Measurements from ENCODE around the gene PCNT.

The PCNT gene

DNA sequence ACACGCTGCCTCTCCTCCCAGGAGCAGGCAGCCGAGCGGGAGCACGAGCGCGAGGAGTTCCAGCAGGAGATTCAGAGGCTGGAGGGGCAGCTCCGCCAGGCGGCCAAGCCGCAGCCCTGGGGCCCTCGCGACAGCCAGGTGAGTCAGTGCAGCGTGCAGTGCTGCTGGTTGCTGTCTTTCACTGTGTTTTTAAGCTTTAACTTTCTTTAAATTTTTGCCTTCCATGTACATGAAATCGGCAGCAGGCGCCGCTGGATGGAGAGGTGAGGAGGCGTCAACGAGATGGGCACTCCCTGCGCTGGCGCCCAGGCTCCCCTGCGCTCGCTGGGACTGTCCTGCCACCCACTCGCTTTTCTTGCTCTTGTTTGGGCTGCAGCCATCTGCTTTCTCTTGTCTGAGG lies 74.0 kb downstream of the PCNT start:
- no peak overlapping the region for H3K4me3 ChIP-seq (ENCODE audit: low read depth, low read length)
- peaks cover 54 to 84% of the 10 kb centered on the region in 2 experiments for H3K36me3 ChIP-seq (ENCODE audit: control insufficient read depth in 2 of 2, insufficient read depth in 1 of 2, low read length in 2 of 2)
- TF ChIP-seq, protein P1, sequence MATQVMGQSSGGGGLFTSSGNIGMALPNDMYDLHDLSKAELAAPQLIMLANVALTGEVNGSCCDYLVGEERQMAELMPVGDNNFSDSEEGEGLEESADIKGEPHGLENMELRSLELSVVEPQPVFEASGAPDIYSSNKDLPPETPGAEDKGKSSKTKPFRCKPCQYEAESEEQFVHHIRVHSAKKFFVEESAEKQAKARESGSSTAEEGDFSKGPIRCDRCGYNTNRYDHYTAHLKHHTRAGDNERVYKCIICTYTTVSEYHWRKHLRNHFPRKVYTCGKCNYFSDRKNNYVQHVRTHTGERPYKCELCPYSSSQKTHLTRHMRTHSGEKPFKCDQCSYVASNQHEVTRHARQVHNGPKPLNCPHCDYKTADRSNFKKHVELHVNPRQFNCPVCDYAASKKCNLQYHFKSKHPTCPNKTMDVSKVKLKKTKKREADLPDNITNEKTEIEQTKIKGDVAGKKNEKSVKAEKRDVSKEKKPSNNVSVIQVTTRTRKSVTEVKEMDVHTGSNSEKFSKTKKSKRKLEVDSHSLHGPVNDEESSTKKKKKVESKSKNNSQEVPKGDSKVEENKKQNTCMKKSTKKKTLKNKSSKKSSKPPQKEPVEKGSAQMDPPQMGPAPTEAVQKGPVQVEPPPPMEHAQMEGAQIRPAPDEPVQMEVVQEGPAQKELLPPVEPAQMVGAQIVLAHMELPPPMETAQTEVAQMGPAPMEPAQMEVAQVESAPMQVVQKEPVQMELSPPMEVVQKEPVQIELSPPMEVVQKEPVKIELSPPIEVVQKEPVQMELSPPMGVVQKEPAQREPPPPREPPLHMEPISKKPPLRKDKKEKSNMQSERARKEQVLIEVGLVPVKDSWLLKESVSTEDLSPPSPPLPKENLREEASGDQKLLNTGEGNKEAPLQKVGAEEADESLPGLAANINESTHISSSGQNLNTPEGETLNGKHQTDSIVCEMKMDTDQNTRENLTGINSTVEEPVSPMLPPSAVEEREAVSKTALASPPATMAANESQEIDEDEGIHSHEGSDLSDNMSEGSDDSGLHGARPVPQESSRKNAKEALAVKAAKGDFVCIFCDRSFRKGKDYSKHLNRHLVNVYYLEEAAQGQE (tag by site-specific recombination; IDR thresholded peaks at IDR 0.05): no peak
- TF ChIP-seq ZNF416 (tag by site-specific recombination; IDR thresholded peaks at IDR 0.05) (no peak), ZSCAN16 (tag by site-specific recombination; IDR thresholded peaks at IDR 0.05) (no peak), ZNF114 (tag by site-specific recombination; IDR thresholded peaks at IDR 0.05) (no peak), ZNF223 (tag by site-specific recombination; IDR thresholded peaks at IDR 0.05) (no peak), ZNF404 (tag by site-specific recombination; IDR thresholded peaks at IDR 0.05) (no peak), ZNF391 (tag by site-specific recombination; IDR thresholded peaks at IDR 0.05; ENCODE audit: borderline replicate concordance, low read depth) (no peak), ZNF280D (tag by site-specific recombination; IDR thresholded peaks at IDR 0.05) (no peak)
- TF ChIP-seq, protein P2, sequence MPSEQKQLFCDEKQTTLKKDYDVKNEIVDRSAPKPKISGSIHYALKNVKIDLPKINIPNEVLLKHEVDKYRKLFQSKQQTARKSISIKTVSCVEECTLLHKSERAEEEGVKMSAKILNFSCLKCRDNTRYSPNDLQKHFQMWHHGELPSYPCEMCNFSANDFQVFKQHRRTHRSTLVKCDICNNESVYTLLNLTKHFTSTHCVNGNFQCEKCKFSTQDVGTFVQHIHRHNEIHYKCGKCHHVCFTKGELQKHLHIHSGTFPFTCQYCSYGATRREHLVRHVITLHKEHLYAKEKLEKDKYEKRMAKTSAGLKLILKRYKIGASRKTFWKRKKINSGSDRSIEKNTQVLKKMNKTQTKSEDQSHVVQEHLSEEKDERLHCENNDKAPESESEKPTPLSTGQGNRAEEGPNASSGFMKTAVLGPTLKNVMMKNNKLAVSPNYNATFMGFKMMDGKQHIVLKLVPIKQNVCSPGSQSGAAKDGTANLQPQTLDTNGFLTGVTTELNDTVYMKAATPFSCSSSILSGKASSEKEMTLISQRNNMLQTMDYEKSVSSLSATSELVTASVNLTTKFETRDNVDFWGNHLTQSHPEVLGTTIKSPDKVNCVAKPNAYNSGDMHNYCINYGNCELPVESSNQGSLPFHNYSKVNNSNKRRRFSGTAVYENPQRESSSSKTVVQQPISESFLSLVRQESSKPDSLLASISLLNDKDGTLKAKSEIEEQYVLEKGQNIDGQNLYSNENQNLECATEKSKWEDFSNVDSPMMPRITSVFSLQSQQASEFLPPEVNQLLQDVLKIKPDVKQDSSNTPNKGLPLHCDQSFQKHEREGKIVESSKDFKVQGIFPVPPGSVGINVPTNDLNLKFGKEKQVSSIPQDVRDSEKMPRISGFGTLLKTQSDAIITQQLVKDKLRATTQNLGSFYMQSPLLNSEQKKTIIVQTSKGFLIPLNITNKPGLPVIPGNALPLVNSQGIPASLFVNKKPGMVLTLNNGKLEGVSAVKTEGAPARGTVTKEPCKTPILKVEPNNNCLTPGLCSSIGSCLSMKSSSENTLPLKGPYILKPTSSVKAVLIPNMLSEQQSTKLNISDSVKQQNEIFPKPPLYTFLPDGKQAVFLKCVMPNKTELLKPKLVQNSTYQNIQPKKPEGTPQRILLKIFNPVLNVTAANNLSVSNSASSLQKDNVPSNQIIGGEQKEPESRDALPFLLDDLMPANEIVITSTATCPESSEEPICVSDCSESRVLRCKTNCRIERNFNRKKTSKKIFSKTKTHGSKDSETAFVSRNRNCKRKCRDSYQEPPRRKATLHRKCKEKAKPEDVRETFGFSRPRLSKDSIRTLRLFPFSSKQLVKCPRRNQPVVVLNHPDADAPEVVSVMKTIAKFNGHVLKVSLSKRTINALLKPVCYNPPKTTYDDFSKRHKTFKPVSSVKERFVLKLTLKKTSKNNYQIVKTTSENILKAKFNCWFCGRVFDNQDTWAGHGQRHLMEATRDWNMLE (tag by site-specific recombination; conservative IDR thresholded peaks at IDR 0.05; ENCODE audit: low read depth): no peak
- TF ChIP-seq, protein P3, sequence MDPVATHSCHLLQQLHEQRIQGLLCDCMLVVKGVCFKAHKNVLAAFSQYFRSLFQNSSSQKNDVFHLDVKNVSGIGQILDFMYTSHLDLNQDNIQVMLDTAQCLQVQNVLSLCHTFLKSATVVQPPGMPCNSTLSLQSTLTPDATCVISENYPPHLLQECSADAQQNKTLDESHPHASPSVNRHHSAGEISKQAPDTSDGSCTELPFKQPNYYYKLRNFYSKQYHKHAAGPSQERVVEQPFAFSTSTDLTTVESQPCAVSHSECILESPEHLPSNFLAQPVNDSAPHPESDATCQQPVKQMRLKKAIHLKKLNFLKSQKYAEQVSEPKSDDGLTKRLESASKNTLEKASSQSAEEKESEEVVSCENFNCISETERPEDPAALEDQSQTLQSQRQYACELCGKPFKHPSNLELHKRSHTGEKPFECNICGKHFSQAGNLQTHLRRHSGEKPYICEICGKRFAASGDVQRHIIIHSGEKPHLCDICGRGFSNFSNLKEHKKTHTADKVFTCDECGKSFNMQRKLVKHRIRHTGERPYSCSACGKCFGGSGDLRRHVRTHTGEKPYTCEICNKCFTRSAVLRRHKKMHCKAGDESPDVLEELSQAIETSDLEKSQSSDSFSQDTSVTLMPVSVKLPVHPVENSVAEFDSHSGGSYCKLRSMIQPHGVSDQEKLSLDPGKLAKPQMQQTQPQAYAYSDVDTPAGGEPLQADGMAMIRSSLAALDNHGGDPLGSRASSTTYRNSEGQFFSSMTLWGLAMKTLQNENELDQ (tag by site-specific recombination; IDR thresholded peaks at IDR 0.05; ENCODE audit: low read depth): no peak
- H3K9me3 ChIP-seq (ENCODE audit: control insufficient read depth, insufficient read depth, low read depth, low read length): no peaks in the 10 kb centered on the region
- ChIA-PET CTCF (no interaction called here), POLR2A (interaction anchor here (1.1 kb wide), 1 partner anchor 13 kb away, joined by 3 read pairs; no protein-coding TSS in a partner anchor)
- H3K4me1 ChIP-seq (ENCODE audit: control insufficient read depth, insufficient read depth, low read length): no peaks in the 10 kb centered on the region
- H3K27ac ChIP-seq (ENCODE audit: extremely low read depth, low read depth, low read length): no peak overlapping the region

- ChIA-PET POLR2A (no interaction called here), CTCF (no interaction called here)
- Histone ChIP-seq H3K4me3 (ENCODE audit: low read depth, low read length) (no peak overlapping the region), H3K4me1 (ENCODE audit: control insufficient read depth, insufficient read depth, low read length) (no peaks in the 10 kb centered on the region), H3K27ac (ENCODE audit: extremely low read depth, low read depth, low read length) (no peak overlapping the region), H3K9me3 (ENCODE audit: control insufficient read depth, insufficient read depth, low read depth, low read length) (no peaks in the 10 kb centered on the region), H3K36me3 (ENCODE audit: control insufficient read depth in 2 of 2, insufficient read depth in 1 of 2, low read length in 2 of 2) (peaks cover 54 to 84% of the 10 kb centered on the region in 2 experiments)
- TF ChIP-seq TRIM28 (IDR thresholded peaks at IDR 0.05; ENCODE audit: borderline replicate concordance, low read length): no peak
- no peak for TF ChIP-seq ZNF792 (tag by site-specific recombination; IDR thresholded peaks at IDR 0.05)
- TF ChIP-seq ZNF549 (tag by site-specific recombination; IDR thresholded peaks at IDR 0.05): no peak
Observed at GRCh38 chr21:46399129-46399528, 75.2 kb downstream of the PCNT start.

Data from HEK293 (cell line).